Endothelial cell of umbilical vein (primary cell): ENCODE measurements around the gene TOMM5.

Source experiments
- EZH2 ChIP-seq: IDR thresholded peaks from 2 replicates; pipeline ENCODE4 v1.6.1; 2012; ENCODE audit warnings: borderline replicate concordance, low read depth, mild to moderate bottlenecking, moderate library complexity, low read length, inconsistent platforms; ENCODE audit not compliant: severe bottlenecking
- MYC ChIP-seq: IDR thresholded peaks from one replicate; pipeline ENCODE4 v1.6.1; 2011; ENCODE audit warnings: mild to moderate bottlenecking, low read depth, low read length
- POLR2A ChIP-seq: IDR thresholded peaks from 2 replicates; pipeline ENCODE4 v1.6.1; 2012; ENCODE audit warnings: low read depth, mild to moderate bottlenecking, control low read depth, low read length
- TF ChIP-seq, protein P1 (sequence below), 2 donors: IDR thresholded peaks; 1 replicate in 1 of 2; 2 replicates in 1 of 2; pipeline ENCODE4 v1.5.1; 2011; ENCODE audit warnings: low read length in 2 of 2, mild to moderate bottlenecking in 2 of 2, moderate library complexity in 2 of 2, control low read depth in 1 of 2, inconsistent platforms in 1 of 2, low read depth in 1 of 2; ENCODE audit not compliant: insufficient read depth in 1 of 2; ENCODE audit errors: extremely low read depth in 1 of 2
- TF ChIP-seq, protein P2 (sequence below): IDR thresholded peaks from 2 replicates; pipeline ENCODE4 v1.6.1; 2011; ENCODE audit not compliant: insufficient read depth, insufficient read length

DNA sequence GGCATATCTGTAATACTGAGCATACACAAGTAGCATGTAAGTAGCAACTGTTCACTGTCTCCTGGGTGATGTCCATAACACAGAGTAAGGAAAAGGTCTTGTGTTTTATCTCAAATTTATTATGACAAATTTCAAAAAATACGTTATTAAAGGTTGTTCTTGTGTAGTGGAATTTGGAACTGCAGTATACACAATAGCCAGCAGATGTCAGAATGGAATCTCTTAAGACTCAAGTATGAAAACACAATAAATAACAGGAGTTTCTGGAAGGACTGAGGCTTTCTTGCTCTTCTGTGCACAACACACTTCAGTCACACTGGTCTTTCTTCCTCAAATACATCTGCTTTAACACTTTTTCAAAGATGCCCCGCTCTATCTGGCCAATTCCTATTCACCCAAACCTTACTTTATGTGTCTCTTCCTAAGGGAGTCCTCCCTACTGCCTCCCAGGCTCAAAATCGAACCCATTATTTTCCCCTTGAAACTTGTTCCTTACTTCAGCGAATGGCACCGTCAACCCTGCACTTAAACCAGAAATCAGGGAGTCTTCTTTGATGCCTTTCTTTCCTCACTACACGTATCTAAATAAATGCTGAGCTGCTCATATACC, 9.7 kb downstream of the TOMM5 start:
- no peak for TF ChIP-seq EZH2
- TF ChIP-seq, protein P1, sequence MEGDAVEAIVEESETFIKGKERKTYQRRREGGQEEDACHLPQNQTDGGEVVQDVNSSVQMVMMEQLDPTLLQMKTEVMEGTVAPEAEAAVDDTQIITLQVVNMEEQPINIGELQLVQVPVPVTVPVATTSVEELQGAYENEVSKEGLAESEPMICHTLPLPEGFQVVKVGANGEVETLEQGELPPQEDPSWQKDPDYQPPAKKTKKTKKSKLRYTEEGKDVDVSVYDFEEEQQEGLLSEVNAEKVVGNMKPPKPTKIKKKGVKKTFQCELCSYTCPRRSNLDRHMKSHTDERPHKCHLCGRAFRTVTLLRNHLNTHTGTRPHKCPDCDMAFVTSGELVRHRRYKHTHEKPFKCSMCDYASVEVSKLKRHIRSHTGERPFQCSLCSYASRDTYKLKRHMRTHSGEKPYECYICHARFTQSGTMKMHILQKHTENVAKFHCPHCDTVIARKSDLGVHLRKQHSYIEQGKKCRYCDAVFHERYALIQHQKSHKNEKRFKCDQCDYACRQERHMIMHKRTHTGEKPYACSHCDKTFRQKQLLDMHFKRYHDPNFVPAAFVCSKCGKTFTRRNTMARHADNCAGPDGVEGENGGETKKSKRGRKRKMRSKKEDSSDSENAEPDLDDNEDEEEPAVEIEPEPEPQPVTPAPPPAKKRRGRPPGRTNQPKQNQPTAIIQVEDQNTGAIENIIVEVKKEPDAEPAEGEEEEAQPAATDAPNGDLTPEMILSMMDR (IDR thresholded peaks at IDR 0.05; ENCODE audit: extremely low read depth in 1 of 2, insufficient read depth in 1 of 2, low read depth in 1 of 2, low read length in 2 of 2), result peak; percentile 36 to 46
- TF ChIP-seq, protein P2, sequence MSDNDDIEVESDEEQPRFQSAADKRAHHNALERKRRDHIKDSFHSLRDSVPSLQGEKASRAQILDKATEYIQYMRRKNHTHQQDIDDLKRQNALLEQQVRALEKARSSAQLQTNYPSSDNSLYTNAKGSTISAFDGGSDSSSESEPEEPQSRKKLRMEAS, result no peak
- no peak for TF ChIP-seq MYC
- no peak for TF ChIP-seq POLR2A
